SK-N-SH treated with all-trans-retinoic acid at 6 μM for 48 hours (cell line): ENCODE measurements around the gene RFXAP.

Experiments used
- ATAC-seq: fragments of 200-7000 bp; cut with Tn5 transposase; 3 replicates; pipeline ENCODE4 v1.9.1; 2020; ENCODE audit warnings: mild to moderate bottlenecking, moderate library complexity
- ARNTL ChIP-seq: fragments of 450-650 bp; formaldehyde crosslinking; IDR thresholded peaks from 2 replicates; pipeline ENCODE4 v1.5.0; 2020; ENCODE audit warnings: low read depth, mild to moderate bottlenecking, moderate library complexity, borderline replicate concordance
- CREB5 ChIP-seq: fragments of 250-450 bp; sonication (Bioruptor Pico); IDR thresholded peaks from 2 replicates; pipeline ENCODE4 v1.5.1; 2020; ENCODE audit warnings: low read depth, mild to moderate bottlenecking, moderate library complexity
- CSDC2 ChIP-seq: fragments of 250-450 bp; sonication (Bioruptor Pico); IDR thresholded peaks from 2 replicates; pipeline ENCODE4 v1.5.0; 2020; ENCODE audit warnings: mild to moderate bottlenecking, moderate library complexity
- CSRNP3 ChIP-seq: fragments of 250-450 bp; sonication (Bioruptor Pico); IDR thresholded peaks from 2 replicates; pipeline ENCODE4 v1.5.1; 2021; ENCODE audit warnings: mild to moderate bottlenecking, moderate library complexity
- ESRRG ChIP-seq: fragments of 250-450 bp; sonication (Bioruptor Pico); IDR thresholded peaks from 2 replicates; pipeline ENCODE4 v1.6.1; 2021; ENCODE audit warnings: mild to moderate bottlenecking
- ISL1 ChIP-seq: fragments of 250-450 bp; sonication (Bioruptor Pico); IDR thresholded peaks from 2 replicates; pipeline ENCODE4 v2.1.2; 2022; ENCODE audit warnings: mild to moderate bottlenecking, moderate library complexity
- OSR1 ChIP-seq: fragments of 250-450 bp; sonication (Bioruptor Pico); IDR thresholded peaks from 2 replicates; pipeline ENCODE4 v1.8.0; 2022; ENCODE audit warnings: moderate library complexity, mild to moderate bottlenecking, inconsistent platforms
- PATZ1 ChIP-seq: fragments of 250-450 bp; sonication (Bioruptor Pico); IDR thresholded peaks from 2 replicates; pipeline ENCODE4 v1.8.0; 2020; ENCODE audit warnings: mild to moderate bottlenecking, moderate library complexity, borderline replicate concordance
- POU6F1 ChIP-seq: fragments of 250-450 bp; sonication (Bioruptor Pico); IDR thresholded peaks from 2 replicates; pipeline ENCODE4 v1.8.0; 2021; ENCODE audit warnings: low read depth, mild to moderate bottlenecking, moderate library complexity, borderline replicate concordance
- PPARA ChIP-seq: fragments of 250-450 bp; sonication (Bioruptor Pico); IDR thresholded peaks from 2 replicates; pipeline ENCODE4 v1.5.0; 2020; ENCODE audit warnings: mild to moderate bottlenecking, borderline replicate concordance
- TCF4 ChIP-seq: fragments of 250-450 bp; sonication (Bioruptor Pico); IDR thresholded peaks from 2 replicates; pipeline ENCODE4 v1.8.0; 2021; ENCODE audit warnings: mild to moderate bottlenecking, moderate library complexity, borderline replicate concordance
- ZC3H10 ChIP-seq: fragments of 250-450 bp; sonication (Bioruptor Pico); IDR thresholded peaks from 2 replicates; pipeline ENCODE4 v1.5.1; 2021; ENCODE audit warnings: mild to moderate bottlenecking, moderate library complexity
- ZFP3 ChIP-seq: fragments of 250-450 bp; sonication (Bioruptor Pico); IDR thresholded peaks from 2 replicates; pipeline ENCODE4 v1.5.0; 2020; ENCODE audit warnings: mild to moderate bottlenecking, moderate library complexity
- ZFP30 ChIP-seq: fragments of 450-650 bp; formaldehyde crosslinking; IDR thresholded peaks from 2 replicates; pipeline ENCODE4 v1.5.0; 2022; ENCODE audit warnings: mild to moderate bottlenecking, moderate library complexity
- ZNF565 ChIP-seq: fragments of 450-650 bp; formaldehyde crosslinking; conservative IDR thresholded peaks from 2 replicates; pipeline ENCODE4 v1.5.0; 2020; ENCODE audit warnings: low read depth, mild to moderate bottlenecking, moderate library complexity
- ZNF70 ChIP-seq: fragments of 450-650 bp; formaldehyde crosslinking; IDR thresholded peaks from 2 replicates; pipeline ENCODE4 v1.5.0; 2020; ENCODE audit warnings: mild to moderate bottlenecking, moderate library complexity
- TF ChIP-seq, protein P1 (sequence below): fragments of 250-450 bp; sonication (Bioruptor Pico); IDR thresholded peaks from 2 replicates; pipeline ENCODE4 v1.5.0; 2020; ENCODE audit warnings: mild to moderate bottlenecking, moderate library complexity

Gene RFXAP

DNA sequence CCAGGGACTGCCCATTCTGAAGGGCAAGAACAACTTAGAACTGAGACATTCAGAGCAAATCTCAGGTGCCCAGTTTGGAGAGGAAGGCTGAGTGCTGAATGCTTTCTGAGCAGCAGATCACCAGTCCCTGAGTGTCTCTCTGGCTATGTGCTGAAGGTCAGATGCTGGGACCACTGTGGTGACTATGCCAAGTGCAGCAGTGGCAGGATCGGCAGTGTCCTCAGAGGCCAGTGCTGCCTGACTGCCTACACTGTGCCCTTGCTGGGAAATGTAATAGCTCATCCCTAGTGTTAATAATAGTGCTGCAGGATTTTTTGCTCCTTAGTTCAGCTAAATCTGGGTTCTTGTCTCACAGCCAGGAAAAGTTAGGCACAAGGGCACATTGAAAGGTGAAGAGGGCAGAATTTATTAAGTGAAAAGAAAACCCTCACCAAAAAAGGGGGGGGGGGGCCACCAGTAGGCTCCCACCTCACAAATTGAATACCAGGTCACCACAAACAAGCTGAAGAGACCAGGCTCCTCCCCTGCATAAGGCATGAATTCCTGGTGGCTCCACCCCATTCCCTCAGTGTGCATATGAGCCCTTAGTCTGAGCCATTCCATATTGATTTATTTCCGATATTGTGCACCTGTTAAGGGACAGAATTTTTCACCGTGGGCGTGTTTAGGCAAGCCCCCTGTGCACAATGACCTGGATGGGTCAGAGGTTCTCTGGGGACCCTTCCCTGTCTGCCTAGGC lies 18.5 kb downstream of the RFXAP start:
- ATAC-seq, result no peak

DNA sequence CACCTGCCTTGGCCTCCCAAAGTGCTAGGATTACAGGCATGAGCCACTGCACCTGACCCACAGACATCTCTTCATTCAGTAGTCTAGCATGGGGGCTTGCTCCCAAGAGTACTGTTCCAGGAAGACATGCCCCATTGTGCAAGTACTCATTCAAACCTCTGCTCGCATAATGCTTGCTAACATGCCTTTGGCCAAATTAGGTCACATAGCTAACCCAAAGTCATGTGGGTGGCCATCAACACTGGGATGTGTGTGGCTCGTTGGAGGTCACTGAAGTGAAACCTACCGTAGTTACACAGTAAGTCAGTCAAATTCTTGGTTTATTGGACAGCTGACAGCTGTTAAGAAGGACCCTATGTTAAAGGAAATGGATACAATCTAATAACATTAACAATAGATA lies 20.3 kb downstream of the RFXAP start:
- no peak for ATAC-seq
- TF ChIP-seq CREB5 (CRISPR knock-in tag) (no peak), ZFP3 (CRISPR knock-in tag) (no peak), ZFP30 (CRISPR knock-in tag) (no peak)
- TF ChIP-seq, all 23 proteins: peak for 0

More for the DNA sequence above, 18.5 kb downstream of the RFXAP start:
- no peak for TF ChIP-seq TCF4 (CRISPR knock-in tag)

GRCh38 chr13:36839981-36840380 lies 21.0 kb downstream of the RFXAP start:
- TF ChIP-seq ARNTL, result no peak
- TF ChIP-seq ZFP3 (CRISPR knock-in tag), result no peak
- no peak for TF ChIP-seq CSDC2 (CRISPR knock-in tag)
- TF ChIP-seq CSRNP3 (CRISPR knock-in tag), result no peak
- no peak for TF ChIP-seq ZNF70
- no peak for TF ChIP-seq TCF4 (CRISPR knock-in tag)
- TF ChIP-seq CREB5 (CRISPR knock-in tag), result no peak
- no peak for TF ChIP-seq ESRRG (CRISPR knock-in tag)
- no peak for TF ChIP-seq PATZ1 (CRISPR knock-in tag)
- no peak for TF ChIP-seq ZNF565 (CRISPR knock-in tag)
- TF ChIP-seq OSR1, result no peak
- TF ChIP-seq, all 23 proteins: peak for 0
- no peak for ATAC-seq

DNA sequence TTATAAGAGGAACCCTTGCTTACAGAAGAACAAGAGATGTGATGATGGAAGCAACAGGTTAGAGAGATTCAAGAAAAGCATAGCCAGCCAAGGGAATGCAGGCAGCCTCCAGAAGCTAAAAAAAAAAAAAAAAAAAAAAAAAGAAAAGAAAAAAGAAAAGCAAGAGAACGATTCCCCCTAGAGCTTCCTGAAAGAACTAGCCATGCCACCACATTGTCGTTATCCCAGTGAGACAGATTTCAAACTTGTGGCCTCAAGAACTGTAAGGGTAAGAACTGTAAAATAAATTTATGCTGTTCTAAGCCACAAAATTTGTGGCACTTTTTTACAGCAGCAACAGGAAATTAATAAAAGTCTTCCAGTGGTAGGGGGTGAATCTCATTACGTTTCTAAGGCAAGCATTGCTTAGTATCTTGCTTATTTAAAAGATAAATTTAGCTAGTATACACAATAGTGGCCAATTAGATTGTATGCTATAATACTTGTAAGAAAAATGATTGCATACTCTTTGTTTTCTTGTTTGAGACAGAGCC lies 21.8 kb downstream of the RFXAP start:
- TF ChIP-seq PPARA, result no peak
- TF ChIP-seq, protein P1, sequence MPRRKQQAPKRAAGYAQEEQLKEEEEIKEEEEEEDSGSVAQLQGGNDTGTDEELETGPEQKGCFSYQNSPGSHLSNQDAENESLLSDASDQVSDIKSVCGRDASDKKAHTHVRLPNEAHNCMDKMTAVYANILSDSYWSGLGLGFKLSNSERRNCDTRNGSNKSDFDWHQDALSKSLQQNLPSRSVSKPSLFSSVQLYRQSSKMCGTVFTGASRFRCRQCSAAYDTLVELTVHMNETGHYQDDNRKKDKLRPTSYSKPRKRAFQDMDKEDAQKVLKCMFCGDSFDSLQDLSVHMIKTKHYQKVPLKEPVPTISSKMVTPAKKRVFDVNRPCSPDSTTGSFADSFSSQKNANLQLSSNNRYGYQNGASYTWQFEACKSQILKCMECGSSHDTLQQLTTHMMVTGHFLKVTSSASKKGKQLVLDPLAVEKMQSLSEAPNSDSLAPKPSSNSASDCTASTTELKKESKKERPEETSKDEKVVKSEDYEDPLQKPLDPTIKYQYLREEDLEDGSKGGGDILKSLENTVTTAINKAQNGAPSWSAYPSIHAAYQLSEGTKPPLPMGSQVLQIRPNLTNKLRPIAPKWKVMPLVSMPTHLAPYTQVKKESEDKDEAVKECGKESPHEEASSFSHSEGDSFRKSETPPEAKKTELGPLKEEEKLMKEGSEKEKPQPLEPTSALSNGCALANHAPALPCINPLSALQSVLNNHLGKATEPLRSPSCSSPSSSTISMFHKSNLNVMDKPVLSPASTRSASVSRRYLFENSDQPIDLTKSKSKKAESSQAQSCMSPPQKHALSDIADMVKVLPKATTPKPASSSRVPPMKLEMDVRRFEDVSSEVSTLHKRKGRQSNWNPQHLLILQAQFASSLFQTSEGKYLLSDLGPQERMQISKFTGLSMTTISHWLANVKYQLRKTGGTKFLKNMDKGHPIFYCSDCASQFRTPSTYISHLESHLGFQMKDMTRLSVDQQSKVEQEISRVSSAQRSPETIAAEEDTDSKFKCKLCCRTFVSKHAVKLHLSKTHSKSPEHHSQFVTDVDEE, result no peak
- no peak for TF ChIP-seq ZC3H10
- no peak for TF ChIP-seq ZNF565 (CRISPR knock-in tag)
- TF ChIP-seq POU6F1, result no peak
- no peak for TF ChIP-seq ISL1 (CRISPR knock-in tag)
- no peak for TF ChIP-seq ARNTL
- TF ChIP-seq TCF4 (CRISPR knock-in tag), result no peak
- no peak for TF ChIP-seq CREB5 (CRISPR knock-in tag)
- no peak for ATAC-seq
